ENCODE results near the gene LPIN3. TPM values are rescaled to one million over a fixed set of nuclear protein-coding genes. Genes with fewer than 3 reads are reported as not detected.

Gene LPIN3
- total RNA-seq, 1 experiment from 2014 or later, result 23.5 TPM

DNA sequence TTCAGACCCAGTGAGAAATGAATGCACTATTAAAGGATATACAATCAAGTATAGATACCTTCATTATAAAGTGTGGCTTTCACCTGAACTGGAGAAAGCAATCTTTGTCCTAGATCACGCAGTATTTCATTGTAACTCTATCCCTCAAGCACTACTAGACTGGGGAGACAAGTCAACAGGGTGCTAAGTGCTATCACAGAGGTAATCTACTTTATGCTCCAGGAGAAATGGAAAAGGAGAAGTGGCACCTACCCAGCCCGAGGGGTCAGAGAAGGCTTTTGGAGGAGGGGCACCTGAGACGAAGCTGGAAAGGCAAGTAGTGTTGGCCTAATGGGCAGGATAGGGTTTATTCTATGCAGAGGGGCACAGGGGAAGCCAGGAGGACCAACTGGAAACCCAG lies 40.2 kb upstream of the LPIN3 start:
- TF ChIP-seq, protein P1, sequence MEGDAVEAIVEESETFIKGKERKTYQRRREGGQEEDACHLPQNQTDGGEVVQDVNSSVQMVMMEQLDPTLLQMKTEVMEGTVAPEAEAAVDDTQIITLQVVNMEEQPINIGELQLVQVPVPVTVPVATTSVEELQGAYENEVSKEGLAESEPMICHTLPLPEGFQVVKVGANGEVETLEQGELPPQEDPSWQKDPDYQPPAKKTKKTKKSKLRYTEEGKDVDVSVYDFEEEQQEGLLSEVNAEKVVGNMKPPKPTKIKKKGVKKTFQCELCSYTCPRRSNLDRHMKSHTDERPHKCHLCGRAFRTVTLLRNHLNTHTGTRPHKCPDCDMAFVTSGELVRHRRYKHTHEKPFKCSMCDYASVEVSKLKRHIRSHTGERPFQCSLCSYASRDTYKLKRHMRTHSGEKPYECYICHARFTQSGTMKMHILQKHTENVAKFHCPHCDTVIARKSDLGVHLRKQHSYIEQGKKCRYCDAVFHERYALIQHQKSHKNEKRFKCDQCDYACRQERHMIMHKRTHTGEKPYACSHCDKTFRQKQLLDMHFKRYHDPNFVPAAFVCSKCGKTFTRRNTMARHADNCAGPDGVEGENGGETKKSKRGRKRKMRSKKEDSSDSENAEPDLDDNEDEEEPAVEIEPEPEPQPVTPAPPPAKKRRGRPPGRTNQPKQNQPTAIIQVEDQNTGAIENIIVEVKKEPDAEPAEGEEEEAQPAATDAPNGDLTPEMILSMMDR (IDR thresholded peaks at IDR 0.05; ENCODE audit: unreplicated experiment), result no peak
- intact Hi-C loops (cut with micrococcal nuclease; ENCODE audit: unreplicated experiment), result no loop called here
- CTCF ChIA-PET, result no interaction called here
- H3K9me3 Mint-ChIP-seq (ENCODE audit: low read depth, unreplicated experiment), result no peaks in the 10 kb centered on the region
- H3K4me3 Mint-ChIP-seq (ENCODE audit: low read depth, unreplicated experiment), result no peak overlapping the region
- no peaks in the 10 kb centered on the region for H3K36me3 Mint-ChIP-seq (ENCODE audit: insufficient read depth, unreplicated experiment)
- no peaks in the 10 kb centered on the region for H3K4me1 Mint-ChIP-seq (ENCODE audit: low read depth, unreplicated experiment)
- H3K27me3 Mint-ChIP-seq (ENCODE audit: unreplicated experiment), result no peaks in the 10 kb centered on the region
- no peak for DNase-seq
- H3K27ac Mint-ChIP-seq (ENCODE audit: unreplicated experiment), result no peak overlapping the region
- BruUV-seq (replicated peaks), result no TSS peak

DNA sequence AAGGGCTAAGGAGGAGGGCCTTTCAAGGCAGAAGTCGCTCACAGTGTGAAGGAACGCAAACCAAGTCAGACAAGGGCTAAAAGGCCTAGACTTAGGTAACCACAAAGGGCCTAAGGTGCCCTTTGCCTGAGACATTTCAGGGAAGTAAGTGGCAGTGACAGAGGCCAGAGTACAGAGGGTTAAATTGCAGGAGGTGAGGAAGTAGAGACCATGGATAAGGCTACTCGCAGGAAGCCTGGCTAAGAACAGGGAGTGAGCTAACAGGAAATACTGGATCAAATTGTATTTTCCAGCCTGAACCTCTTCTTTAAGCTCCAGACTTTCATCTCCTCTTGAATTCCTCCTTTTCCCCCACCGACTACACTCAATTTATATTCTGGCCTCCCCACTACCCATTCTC lies 39.7 kb upstream of the LPIN3 start:
- Mint-ChIP-seq H3K36me3 (ENCODE audit: insufficient read depth, unreplicated experiment) (no peaks in the 10 kb centered on the region), H3K4me1 (ENCODE audit: low read depth, unreplicated experiment) (no peaks in the 10 kb centered on the region), H3K4me3 (ENCODE audit: low read depth, unreplicated experiment) (no peak overlapping the region), H3K9me3 (ENCODE audit: low read depth, unreplicated experiment) (no peaks in the 10 kb centered on the region), H3K27me3 (ENCODE audit: unreplicated experiment) (no peaks in the 10 kb centered on the region), H3K27ac (ENCODE audit: unreplicated experiment) (no peak overlapping the region)
- intact Hi-C loops (cut with micrococcal nuclease; ENCODE audit: unreplicated experiment), result no loop called here
- CTCF ChIA-PET, result interaction anchor here (1.6 kb wide), 1 partner anchor 69 kb away, joined by 3 read pairs; no protein-coding TSS in a partner anchor
- no TSS peak for BruUV-seq (replicated peaks)
- no peak for DNase-seq
- TF ChIP-seq, protein P1 (IDR thresholded peaks at IDR 0.05; ENCODE audit: unreplicated experiment), result no peak

DNA sequence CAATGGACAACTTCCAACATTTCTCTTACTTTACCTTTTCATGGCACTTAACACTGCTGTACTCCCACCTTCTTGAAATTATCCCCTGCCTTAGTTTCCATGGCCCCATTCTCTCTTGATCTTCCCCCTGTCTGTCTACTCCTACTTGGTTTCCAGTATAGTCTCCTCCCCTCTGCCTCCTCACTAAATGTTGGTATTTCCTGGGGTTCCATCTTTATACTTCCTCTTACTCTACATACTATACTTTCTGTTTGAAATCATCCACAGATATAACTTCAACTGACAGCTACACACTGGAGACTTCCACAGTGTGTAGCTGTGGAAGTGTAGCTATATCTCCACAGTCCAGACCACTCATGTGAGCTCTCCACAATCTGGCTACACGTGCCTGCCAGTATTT lies 36.6 kb upstream of the LPIN3 start:
- H3K4me1 Mint-ChIP-seq (ENCODE audit: low read depth, unreplicated experiment), result no peaks in the 10 kb centered on the region
- TF ChIP-seq, protein P1 (IDR thresholded peaks at IDR 0.05; ENCODE audit: unreplicated experiment), result no peak
- H3K9me3 Mint-ChIP-seq (ENCODE audit: low read depth, unreplicated experiment), result no peaks in the 10 kb centered on the region
- H3K27me3 Mint-ChIP-seq (ENCODE audit: unreplicated experiment), result no peaks in the 10 kb centered on the region
- CTCF ChIA-PET, result no interaction called here
- intact Hi-C loops (cut with micrococcal nuclease; ENCODE audit: unreplicated experiment), result no loop called here
- no peak for DNase-seq
- H3K36me3 Mint-ChIP-seq (ENCODE audit: insufficient read depth, unreplicated experiment), result no peaks in the 10 kb centered on the region
- no peak overlapping the region for H3K27ac Mint-ChIP-seq (ENCODE audit: unreplicated experiment)
- no peak overlapping the region for H3K4me3 Mint-ChIP-seq (ENCODE audit: low read depth, unreplicated experiment)
- BruUV-seq (replicated peaks), result no TSS peak

DNA sequence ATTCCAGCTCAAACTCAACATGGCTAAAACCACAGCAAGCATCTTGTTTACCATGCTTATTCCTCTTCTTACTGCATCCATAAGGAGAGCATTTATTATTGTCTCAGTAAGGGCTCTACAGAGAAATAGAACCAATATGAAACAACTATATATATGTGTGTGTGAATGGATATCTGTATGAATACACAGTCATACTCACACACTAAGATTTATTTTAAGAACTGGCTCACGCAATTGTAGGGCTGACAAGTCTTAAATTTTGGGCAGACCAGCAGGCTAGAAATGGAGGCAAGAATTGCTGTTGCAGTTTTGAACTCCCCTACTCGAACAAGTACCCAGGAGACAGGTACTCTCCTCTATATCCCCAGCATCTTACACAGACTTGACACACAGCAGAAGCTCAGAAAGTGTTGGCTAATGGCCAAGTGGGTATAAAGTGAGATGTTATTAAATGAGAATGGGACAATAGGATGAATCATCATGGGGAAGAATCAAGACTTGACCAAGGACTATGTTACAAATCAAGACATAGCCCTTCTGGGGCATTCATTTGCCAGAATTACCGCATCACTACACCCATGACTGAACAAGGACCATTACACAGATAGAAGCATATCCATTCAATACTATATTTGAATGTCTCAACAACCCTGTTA lies 36.1 kb upstream of the LPIN3 start:
- intact Hi-C loops (cut with micrococcal nuclease; ENCODE audit: unreplicated experiment), result no loop called here
- CTCF ChIA-PET, result no interaction called here

More for the DNA sequence above, 36.1 kb upstream of the LPIN3 start:
- Mint-ChIP-seq H3K9me3 (ENCODE audit: low read depth, unreplicated experiment) (no peaks in the 10 kb centered on the region), H3K4me3 (ENCODE audit: low read depth, unreplicated experiment) (no peak overlapping the region), H3K27ac (ENCODE audit: unreplicated experiment) (no peak overlapping the region), H3K4me1 (ENCODE audit: low read depth, unreplicated experiment) (no peaks in the 10 kb centered on the region), H3K36me3 (ENCODE audit: insufficient read depth, unreplicated experiment) (no peaks in the 10 kb centered on the region), H3K27me3 (ENCODE audit: unreplicated experiment) (no peaks in the 10 kb centered on the region)
- no TSS peak for BruUV-seq (replicated peaks)
- DNase-seq, result no peak
- TF ChIP-seq, protein P1 (IDR thresholded peaks at IDR 0.05; ENCODE audit: unreplicated experiment), result no peak

Data from Calu3 (cell line).